ENCODE results near the gene FRS2.
A peak's percentile ranks its signal among the peaks of the same experiment; 100 is the strongest.

FRS2 gene

DNA sequence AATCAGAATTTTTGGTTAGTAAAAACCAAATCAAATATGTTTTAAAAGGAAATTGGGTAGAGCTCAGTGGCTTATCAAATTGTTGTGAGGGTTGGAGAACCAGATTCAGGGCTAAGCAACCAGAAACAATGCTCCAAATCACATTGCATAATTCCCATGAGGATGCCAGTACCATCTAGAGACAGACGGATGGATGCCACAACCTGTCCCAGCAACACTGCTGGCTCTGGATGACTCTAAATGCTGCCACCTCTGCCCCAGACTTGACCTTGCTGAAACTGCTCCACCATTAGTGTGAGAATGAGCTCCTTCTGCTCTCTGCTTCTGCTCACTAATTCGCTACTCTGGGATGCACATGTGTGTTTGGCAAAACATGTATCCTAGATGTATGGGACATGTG, 43.9 kb downstream of the FRS2 start:
- no peak for DNase-seq
- no peak for ATAC-seq (replicated peaks)
- H3K27me3 Mint-ChIP-seq: no peaks in the 10 kb centered on the region
- H3K4me3 Mint-ChIP-seq: no peak overlapping the region
- H3K9me3 Mint-ChIP-seq: no peaks in the 10 kb centered on the region
- peaks cover 34 to 53% of the 10 kb centered on the region in 2 donors for H3K4me1 Mint-ChIP-seq (ENCODE audit: low read depth in 2 of 2)
- peaks cover 2% of the 10 kb centered on the region for H3K36me3 Mint-ChIP-seq (ENCODE audit: insufficient read depth)
- H3K27ac Mint-ChIP-seq: peak overlapping the region in 1 of 2 donors; percentile 77

DNA sequence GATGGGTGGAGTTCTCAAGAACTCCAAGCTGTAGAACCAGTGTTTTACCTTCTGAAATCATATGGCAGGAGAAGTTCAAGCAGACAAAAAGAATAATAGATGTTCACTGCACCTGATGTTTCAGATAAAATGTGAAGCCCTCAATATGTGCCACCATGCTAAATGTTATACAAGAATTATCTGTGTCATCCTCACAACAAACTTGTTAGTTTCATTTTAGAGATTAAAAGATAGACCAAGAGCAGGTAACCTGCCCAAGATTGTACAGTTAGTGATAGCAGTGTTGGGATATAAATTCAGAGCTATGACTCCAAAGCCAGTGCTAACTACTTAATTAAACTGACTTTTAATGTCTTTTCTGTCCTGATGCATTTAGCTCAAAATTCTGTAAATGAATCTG, 44.7 kb downstream of the FRS2 start:
- no peak for DNase-seq
- no peaks in the 10 kb centered on the region for H3K9me3 Mint-ChIP-seq
- H3K27ac Mint-ChIP-seq: peak overlapping the region; percentile 63 to 77
- no peak overlapping the region for H3K4me3 Mint-ChIP-seq
- peak; percentile 32 for ATAC-seq (replicated peaks)
- no peaks in the 10 kb centered on the region for H3K27me3 Mint-ChIP-seq
- peaks cover 2% of the 10 kb centered on the region for H3K36me3 Mint-ChIP-seq (ENCODE audit: insufficient read depth)
- peaks cover 36 to 52% of the 10 kb centered on the region in 2 donors for H3K4me1 Mint-ChIP-seq (ENCODE audit: low read depth in 2 of 2)

- H3K36me3 Mint-ChIP-seq (ENCODE audit: insufficient read depth): peaks cover 2% of the 10 kb centered on the region
- DNase-seq: no peak
- H3K27me3 Mint-ChIP-seq: no peaks in the 10 kb centered on the region
- no peak for ATAC-seq (replicated peaks)
- H3K9me3 Mint-ChIP-seq: no peaks in the 10 kb centered on the region
- peak overlapping the region; percentile 63 to 77 for H3K27ac Mint-ChIP-seq
- H3K4me3 Mint-ChIP-seq: no peak overlapping the region
- peaks cover 36 to 53% of the 10 kb centered on the region in 2 donors for H3K4me1 Mint-ChIP-seq (ENCODE audit: low read depth in 2 of 2)
These were observed 45.3 kb downstream of the FRS2 start for GRCh38 chr12:69515394-69515930.

GRCh38 chr12:69516950-69517349, 46.8 kb downstream of the FRS2 start:
- H3K4me1 Mint-ChIP-seq (ENCODE audit: low read depth in 2 of 2): peaks cover 35 to 58% of the 10 kb centered on the region in 2 donors
- ATAC-seq (replicated peaks) (no peak), DNase-seq (no peak)
- H3K27me3 Mint-ChIP-seq: no peaks in the 10 kb centered on the region
- peaks cover 4% of the 10 kb centered on the region in 2 donors for H3K9me3 Mint-ChIP-seq
- H3K4me3 Mint-ChIP-seq: no peak overlapping the region
- H3K36me3 Mint-ChIP-seq (ENCODE audit: insufficient read depth): peaks cover 4% of the 10 kb centered on the region
- H3K27ac Mint-ChIP-seq: no peak overlapping the region

GRCh38 chr12:69517406-69517805, 47.2 kb downstream of the FRS2 start:
- Mint-ChIP-seq H3K36me3 (ENCODE audit: insufficient read depth) (peaks cover 5% of the 10 kb centered on the region), H3K4me1 (ENCODE audit: low read depth in 2 of 2) (peaks cover 31 to 54% of the 10 kb centered on the region in 2 donors), H3K27me3 (no peaks in the 10 kb centered on the region), H3K27ac (no peak overlapping the region), H3K4me3 (no peak overlapping the region), H3K9me3 (peaks cover 5 to 8% of the 10 kb centered on the region in 2 donors)
- DNase-seq (no peak), ATAC-seq (replicated peaks) (no peak)

GRCh38 chr12:69519871-69520270, 49.7 kb downstream of the FRS2 start:
- H3K27me3 Mint-ChIP-seq: no peaks in the 10 kb centered on the region
- ATAC-seq (replicated peaks) (no peak), DNase-seq (no peak)
- H3K4me1 Mint-ChIP-seq (ENCODE audit: low read depth in 2 of 2): peaks cover 36 to 52% of the 10 kb centered on the region in 2 donors
- H3K4me3 Mint-ChIP-seq: no peak overlapping the region
- no peak overlapping the region for H3K27ac Mint-ChIP-seq
- peaks cover 5 to 17% of the 10 kb centered on the region in 2 donors for H3K9me3 Mint-ChIP-seq
- H3K36me3 Mint-ChIP-seq (ENCODE audit: insufficient read depth): peaks cover 4% of the 10 kb centered on the region

- H3K27me3 Mint-ChIP-seq: no peaks in the 10 kb centered on the region
- DNase-seq (no peak), ATAC-seq (replicated peaks) (no peak)
- no peak overlapping the region for H3K4me3 Mint-ChIP-seq
- H3K27ac Mint-ChIP-seq: peak overlapping the region; percentile 5 to 75
- peaks cover 5 to 17% of the 10 kb centered on the region in 2 donors for H3K9me3 Mint-ChIP-seq
- H3K4me1 Mint-ChIP-seq (ENCODE audit: low read depth in 2 of 2): peaks cover 31 to 51% of the 10 kb centered on the region in 2 donors
- H3K36me3 Mint-ChIP-seq (ENCODE audit: insufficient read depth): peaks cover 3% of the 10 kb centered on the region
These were observed 53.5 kb downstream of the FRS2 start for GRCh38 chr12:69523433-69524330.

GRCh38 chr12:69524331-69524630, 54.1 kb downstream of the FRS2 start:
- no peak overlapping the region for H3K4me3 Mint-ChIP-seq
- no peaks in the 10 kb centered on the region for H3K27me3 Mint-ChIP-seq
- ATAC-seq (replicated peaks) (no peak), DNase-seq (no peak)
- H3K27ac Mint-ChIP-seq: peak overlapping the region in 1 of 2 donors; percentile 75
- H3K36me3 Mint-ChIP-seq (ENCODE audit: insufficient read depth): peaks cover 3% of the 10 kb centered on the region
- H3K4me1 Mint-ChIP-seq (ENCODE audit: low read depth in 2 of 2): peaks cover 34 to 56% of the 10 kb centered on the region in 2 donors
- peaks cover 5 to 17% of the 10 kb centered on the region in 2 donors for H3K9me3 Mint-ChIP-seq

DNA sequence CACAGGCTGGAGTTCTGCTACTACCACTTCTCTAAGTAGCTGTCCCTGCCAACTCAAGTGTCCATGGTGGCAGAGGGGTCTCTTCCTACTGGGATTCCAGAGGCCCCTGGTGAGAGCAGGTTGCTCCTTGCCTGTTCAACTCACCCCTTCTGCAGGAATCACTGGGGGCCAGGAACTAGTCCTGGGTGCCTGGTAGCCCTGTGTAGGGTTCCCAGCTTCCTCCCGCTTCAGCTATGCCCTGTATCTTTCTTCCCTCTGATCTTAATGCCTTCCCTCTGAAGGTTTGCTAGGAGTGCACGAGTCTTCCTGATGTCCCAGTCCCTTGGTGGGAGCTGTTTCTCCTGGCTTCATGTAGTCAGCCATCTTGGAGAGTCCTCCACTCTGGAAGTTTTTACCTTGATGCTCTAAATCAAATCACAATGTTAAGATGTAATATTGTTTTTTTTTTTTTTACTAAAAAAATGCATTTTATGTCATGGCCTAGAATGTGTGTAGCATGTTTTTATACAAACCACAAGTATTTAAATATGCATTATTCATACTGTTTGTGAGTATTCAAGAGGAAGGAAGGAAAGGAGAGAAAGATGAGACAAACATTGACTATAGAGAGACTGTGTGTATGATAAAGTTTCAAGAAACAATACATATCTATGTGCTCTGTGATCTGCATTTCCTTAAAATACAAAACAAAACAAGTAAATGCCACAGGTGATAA, 54.7 kb downstream of the FRS2 start:
- Mint-ChIP-seq H3K27ac (peak overlapping the region in 1 of 2 donors; percentile 2), H3K9me3 (peaks cover 5 to 17% of the 10 kb centered on the region in 2 donors), H3K4me1 (ENCODE audit: low read depth in 2 of 2) (peaks cover 29 to 51% of the 10 kb centered on the region in 2 donors), H3K4me3 (no peak overlapping the region), H3K27me3 (no peaks in the 10 kb centered on the region), H3K36me3 (ENCODE audit: insufficient read depth) (peaks cover 3% of the 10 kb centered on the region)
- no peak for DNase-seq
- ATAC-seq (replicated peaks): no peak

DNA sequence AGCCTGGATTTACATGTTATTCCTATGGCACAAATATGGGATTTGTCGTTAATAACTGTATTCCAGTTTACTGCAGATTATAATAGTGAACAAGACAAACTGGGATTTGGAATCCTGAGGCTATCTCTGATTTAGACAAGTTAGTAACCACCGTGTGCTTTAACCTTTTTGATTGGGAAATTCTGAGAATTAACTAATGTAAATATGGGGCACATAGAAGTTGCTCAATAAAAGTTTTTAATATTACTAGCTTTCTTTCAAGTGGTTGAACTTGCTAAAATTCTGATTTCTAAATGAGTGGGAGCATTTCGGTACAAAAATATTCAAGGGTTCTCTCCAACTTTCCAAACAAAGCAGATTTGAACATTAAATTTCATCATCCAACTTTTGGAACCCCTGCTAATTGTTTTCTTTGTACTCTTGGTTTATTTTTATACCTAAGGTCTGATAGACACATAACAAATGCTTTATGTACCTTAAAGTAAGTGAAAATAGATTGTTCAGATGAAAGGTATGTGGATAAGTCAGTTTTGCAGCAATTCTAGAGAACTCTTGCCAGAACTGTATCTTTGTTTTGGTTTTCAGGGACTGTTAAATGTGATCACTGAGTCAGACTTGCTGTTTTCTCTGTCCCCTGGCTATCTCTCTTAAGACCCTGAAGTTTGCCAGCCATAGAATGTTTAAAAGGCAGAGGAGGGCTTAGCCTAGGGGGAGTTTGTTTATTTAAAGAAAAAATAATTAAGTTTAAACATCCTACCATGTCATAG, 57.5 kb downstream of the FRS2 start:
- H3K9me3 Mint-ChIP-seq: peaks cover 0 to 6% of the 10 kb centered on the region in 2 donors
- no peak for DNase-seq
- H3K4me1 Mint-ChIP-seq (ENCODE audit: low read depth in 2 of 2): peaks cover 20 to 39% of the 10 kb centered on the region in 2 donors
- peak overlapping the region in 1 of 2 donors; percentile 58 for H3K27ac Mint-ChIP-seq
- H3K4me3 Mint-ChIP-seq: no peak overlapping the region
- no peak for ATAC-seq (replicated peaks)
- H3K36me3 Mint-ChIP-seq (ENCODE audit: insufficient read depth): peaks cover 6% of the 10 kb centered on the region
- no peaks in the 10 kb centered on the region for H3K27me3 Mint-ChIP-seq

- Mint-ChIP-seq H3K36me3 (ENCODE audit: insufficient read depth) (peaks cover 6% of the 10 kb centered on the region), H3K9me3 (no peaks in the 10 kb centered on the region), H3K4me3 (no peak overlapping the region), H3K4me1 (ENCODE audit: low read depth in 2 of 2) (peaks cover 15 to 34% of the 10 kb centered on the region in 2 donors), H3K27ac (peak overlapping the region in 1 of 2 donors; percentile 32), H3K27me3 (no peaks in the 10 kb centered on the region)
- ATAC-seq (replicated peaks) (no peak), DNase-seq (no peak)
These were observed 58.8 kb downstream of the FRS2 start for GRCh38 chr12:69529021-69529420.

DNA sequence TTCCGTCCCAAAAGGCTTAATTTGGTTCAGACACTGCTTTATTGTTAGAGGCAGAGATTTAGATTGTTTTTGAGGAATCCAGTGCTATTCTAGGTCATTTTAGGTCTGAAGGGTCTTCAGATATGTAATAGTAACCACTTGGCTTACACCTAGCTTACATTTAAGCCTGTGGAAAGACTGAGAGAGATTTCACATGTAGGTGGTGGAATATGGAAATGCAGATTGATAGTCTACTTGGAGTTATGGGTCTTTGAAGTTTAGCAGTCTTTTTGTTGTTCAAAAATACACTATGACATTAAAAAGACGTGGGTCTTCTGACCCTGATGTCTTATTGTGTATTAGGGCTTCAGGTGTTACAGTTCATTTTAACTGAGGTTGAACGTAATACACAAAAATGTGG, 63.7 kb downstream of the FRS2 start:
- ATAC-seq (replicated peaks): no peak
- Mint-ChIP-seq H3K9me3 (no peaks in the 10 kb centered on the region), H3K4me3 (no peak overlapping the region), H3K4me1 (ENCODE audit: low read depth in 2 of 2) (peaks cover 16 to 19% of the 10 kb centered on the region in 2 donors), H3K27me3 (no peaks in the 10 kb centered on the region), H3K36me3 (ENCODE audit: insufficient read depth) (peaks cover 13% of the 10 kb centered on the region), H3K27ac (no peak overlapping the region)
- DNase-seq: no peak

DNA sequence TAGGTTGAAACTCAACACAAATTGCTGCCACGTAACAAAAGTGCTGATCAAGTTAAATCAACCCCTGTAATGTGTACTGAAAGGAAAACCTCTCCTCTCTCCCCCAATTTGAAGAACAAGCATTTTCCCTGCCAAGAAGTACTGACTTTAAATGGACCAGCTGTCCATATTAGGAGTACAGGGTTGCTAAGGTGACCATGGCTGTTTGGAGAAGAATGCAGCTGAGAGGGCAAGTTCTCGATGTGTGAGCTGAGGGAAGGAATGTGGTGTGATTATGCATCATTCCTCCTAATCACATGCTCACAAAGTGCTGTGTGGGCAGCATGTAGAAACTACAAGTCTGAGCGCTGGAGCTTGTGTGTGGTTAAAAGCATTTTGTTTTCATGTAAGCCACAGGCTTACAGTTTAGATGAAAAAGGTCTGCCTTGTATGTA, 64.2 kb downstream of the FRS2 start:
- peak overlapping the region in 1 of 2 donors; percentile 5 for H3K27ac Mint-ChIP-seq
- peaks cover 13% of the 10 kb centered on the region for H3K36me3 Mint-ChIP-seq (ENCODE audit: insufficient read depth)
- DNase-seq: no peak
- H3K4me1 Mint-ChIP-seq (ENCODE audit: low read depth in 2 of 2): peaks cover 14 to 15% of the 10 kb centered on the region in 2 donors
- peak; percentile 57 for ATAC-seq (replicated peaks)
- H3K27me3 Mint-ChIP-seq: no peaks in the 10 kb centered on the region
- no peak overlapping the region for H3K4me3 Mint-ChIP-seq
- H3K9me3 Mint-ChIP-seq: no peaks in the 10 kb centered on the region
